SK-N-SH treated with all-trans-retinoic acid at 6 μM for 48 hours (cell line): ENCODE data around the gene NPVF.

Source experiments
- ATAC-seq: fragments of 200-7000 bp; cut with Tn5 transposase; 3 replicates; pipeline ENCODE4 v1.9.1; 2020; ENCODE audit warnings: mild to moderate bottlenecking, moderate library complexity
- ARNTL ChIP-seq: fragments of 450-650 bp; formaldehyde crosslinking; IDR thresholded peaks from 2 replicates; pipeline ENCODE4 v1.5.0; 2020; ENCODE audit warnings: low read depth, mild to moderate bottlenecking, moderate library complexity, borderline replicate concordance
- BACH2 ChIP-seq: fragments of 250-450 bp; sonication (Bioruptor Pico); IDR thresholded peaks from 2 replicates; pipeline ENCODE4 v1.9.0; 2021; ENCODE audit warnings: mild to moderate bottlenecking, borderline replicate concordance
- CREB5 ChIP-seq: fragments of 250-450 bp; sonication (Bioruptor Pico); IDR thresholded peaks from 2 replicates; pipeline ENCODE4 v1.5.1; 2020; ENCODE audit warnings: low read depth, mild to moderate bottlenecking, moderate library complexity
- CSDC2 ChIP-seq: fragments of 250-450 bp; sonication (Bioruptor Pico); IDR thresholded peaks from 2 replicates; pipeline ENCODE4 v1.5.0; 2020; ENCODE audit warnings: mild to moderate bottlenecking, moderate library complexity
- ESRRG ChIP-seq: fragments of 250-450 bp; sonication (Bioruptor Pico); IDR thresholded peaks from 2 replicates; pipeline ENCODE4 v1.6.1; 2021; ENCODE audit warnings: mild to moderate bottlenecking
- GLIS3 ChIP-seq: fragments of 250-450 bp; sonication (Bioruptor Pico); IDR thresholded peaks from 2 replicates; pipeline ENCODE4 v1.5.0; 2020; ENCODE audit warnings: mild to moderate bottlenecking, moderate library complexity
- ISL1 ChIP-seq: fragments of 250-450 bp; sonication (Bioruptor Pico); IDR thresholded peaks from 2 replicates; pipeline ENCODE4 v2.1.2; 2022; ENCODE audit warnings: mild to moderate bottlenecking, moderate library complexity
- POU6F1 ChIP-seq: fragments of 250-450 bp; sonication (Bioruptor Pico); IDR thresholded peaks from 2 replicates; pipeline ENCODE4 v1.8.0; 2021; ENCODE audit warnings: low read depth, mild to moderate bottlenecking, moderate library complexity, borderline replicate concordance
- SNAI2 ChIP-seq: fragments of 250-450 bp; sonication (Bioruptor Pico); IDR thresholded peaks from 2 replicates; pipeline ENCODE4 v1.5.0; 2020; ENCODE audit warnings: mild to moderate bottlenecking, moderate library complexity
- TCF4 ChIP-seq: fragments of 250-450 bp; sonication (Bioruptor Pico); IDR thresholded peaks from 2 replicates; pipeline ENCODE4 v1.8.0; 2021; ENCODE audit warnings: mild to moderate bottlenecking, moderate library complexity, borderline replicate concordance
- TOX ChIP-seq: fragments of 250-450 bp; sonication (Bioruptor Pico); IDR thresholded peaks from 2 replicates; pipeline ENCODE4 v1.8.0; 2021; ENCODE audit warnings: mild to moderate bottlenecking, moderate library complexity, borderline replicate concordance
- ZFP3 ChIP-seq: fragments of 250-450 bp; sonication (Bioruptor Pico); IDR thresholded peaks from 2 replicates; pipeline ENCODE4 v1.5.0; 2020; ENCODE audit warnings: mild to moderate bottlenecking, moderate library complexity
- ZFP30 ChIP-seq: fragments of 450-650 bp; formaldehyde crosslinking; IDR thresholded peaks from 2 replicates; pipeline ENCODE4 v1.5.0; 2022; ENCODE audit warnings: mild to moderate bottlenecking, moderate library complexity
- ZNF565 ChIP-seq: fragments of 450-650 bp; formaldehyde crosslinking; conservative IDR thresholded peaks from 2 replicates; pipeline ENCODE4 v1.5.0; 2020; ENCODE audit warnings: low read depth, mild to moderate bottlenecking, moderate library complexity
- ZNF70 ChIP-seq: fragments of 450-650 bp; formaldehyde crosslinking; IDR thresholded peaks from 2 replicates; pipeline ENCODE4 v1.5.0; 2020; ENCODE audit warnings: mild to moderate bottlenecking, moderate library complexity
- ZNF8 ChIP-seq: fragments of 450-650 bp; formaldehyde crosslinking; IDR thresholded peaks from 2 replicates; pipeline ENCODE4 v1.5.0; 2020; ENCODE audit warnings: mild to moderate bottlenecking, moderate library complexity
- TF ChIP-seq, protein P1 (sequence below): fragments of 250-450 bp; sonication (Bioruptor Pico); IDR thresholded peaks from 2 replicates; pipeline ENCODE4 v1.8.0; 2020; ENCODE audit warnings: mild to moderate bottlenecking, moderate library complexity, borderline replicate concordance
- TF ChIP-seq, protein P2 (sequence below): fragments of 250-450 bp; sonication (Bioruptor Pico); IDR thresholded peaks from 2 replicates; pipeline ENCODE4 v1.5.0; 2020; ENCODE audit warnings: mild to moderate bottlenecking, moderate library complexity
- TF ChIP-seq, protein P3 (sequence below): fragments of 250-450 bp; sonication (Bioruptor Pico); IDR thresholded peaks from 2 replicates; pipeline ENCODE4 v1.5.1; 2021; ENCODE audit warnings: mild to moderate bottlenecking, moderate library complexity

Gene NPVF

GRCh38 chr7:25239888-25240287, 11.6 kb upstream of the NPVF start (continued):
- TF ChIP-seq, protein P1, sequence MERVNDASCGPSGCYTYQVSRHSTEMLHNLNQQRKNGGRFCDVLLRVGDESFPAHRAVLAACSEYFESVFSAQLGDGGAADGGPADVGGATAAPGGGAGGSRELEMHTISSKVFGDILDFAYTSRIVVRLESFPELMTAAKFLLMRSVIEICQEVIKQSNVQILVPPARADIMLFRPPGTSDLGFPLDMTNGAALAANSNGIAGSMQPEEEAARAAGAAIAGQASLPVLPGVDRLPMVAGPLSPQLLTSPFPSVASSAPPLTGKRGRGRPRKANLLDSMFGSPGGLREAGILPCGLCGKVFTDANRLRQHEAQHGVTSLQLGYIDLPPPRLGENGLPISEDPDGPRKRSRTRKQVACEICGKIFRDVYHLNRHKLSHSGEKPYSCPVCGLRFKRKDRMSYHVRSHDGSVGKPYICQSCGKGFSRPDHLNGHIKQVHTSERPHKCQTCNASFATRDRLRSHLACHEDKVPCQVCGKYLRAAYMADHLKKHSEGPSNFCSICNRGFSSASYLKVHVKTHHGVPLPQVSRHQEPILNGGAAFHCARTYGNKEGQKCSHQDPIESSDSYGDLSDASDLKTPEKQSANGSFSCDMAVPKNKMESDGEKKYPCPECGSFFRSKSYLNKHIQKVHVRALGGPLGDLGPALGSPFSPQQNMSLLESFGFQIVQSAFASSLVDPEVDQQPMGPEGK (CRISPR knock-in tag) = no peak
- TF ChIP-seq TCF4 (CRISPR knock-in tag) = no peak
- no peak for TF ChIP-seq ZFP30 (CRISPR knock-in tag)

- no peak for ATAC-seq
Observed at GRCh38 chr7:25238066-25238725, 9.9 kb upstream of the NPVF start.

DNA sequence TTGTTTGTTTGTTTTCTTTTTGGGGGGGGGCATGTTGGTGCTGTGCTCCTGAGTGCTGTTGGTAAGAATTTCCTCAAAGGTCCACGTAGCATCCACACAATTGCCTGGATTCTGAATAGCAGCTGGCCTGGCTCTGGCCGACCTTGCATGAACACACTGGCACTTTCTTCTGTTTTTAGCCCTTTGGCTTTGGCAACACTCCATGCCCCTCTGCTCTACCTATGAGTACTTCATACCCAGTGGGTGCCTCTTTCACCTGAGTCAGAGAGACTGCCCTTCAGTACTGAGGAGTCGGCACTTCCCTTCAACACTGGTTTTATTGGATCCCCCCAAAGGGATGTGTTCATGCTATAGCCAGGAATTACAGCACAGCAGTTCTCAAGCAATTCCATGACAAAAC, 7.2 kb upstream of the NPVF start:
- no peak for ATAC-seq
- TF ChIP-seq, protein P2, sequence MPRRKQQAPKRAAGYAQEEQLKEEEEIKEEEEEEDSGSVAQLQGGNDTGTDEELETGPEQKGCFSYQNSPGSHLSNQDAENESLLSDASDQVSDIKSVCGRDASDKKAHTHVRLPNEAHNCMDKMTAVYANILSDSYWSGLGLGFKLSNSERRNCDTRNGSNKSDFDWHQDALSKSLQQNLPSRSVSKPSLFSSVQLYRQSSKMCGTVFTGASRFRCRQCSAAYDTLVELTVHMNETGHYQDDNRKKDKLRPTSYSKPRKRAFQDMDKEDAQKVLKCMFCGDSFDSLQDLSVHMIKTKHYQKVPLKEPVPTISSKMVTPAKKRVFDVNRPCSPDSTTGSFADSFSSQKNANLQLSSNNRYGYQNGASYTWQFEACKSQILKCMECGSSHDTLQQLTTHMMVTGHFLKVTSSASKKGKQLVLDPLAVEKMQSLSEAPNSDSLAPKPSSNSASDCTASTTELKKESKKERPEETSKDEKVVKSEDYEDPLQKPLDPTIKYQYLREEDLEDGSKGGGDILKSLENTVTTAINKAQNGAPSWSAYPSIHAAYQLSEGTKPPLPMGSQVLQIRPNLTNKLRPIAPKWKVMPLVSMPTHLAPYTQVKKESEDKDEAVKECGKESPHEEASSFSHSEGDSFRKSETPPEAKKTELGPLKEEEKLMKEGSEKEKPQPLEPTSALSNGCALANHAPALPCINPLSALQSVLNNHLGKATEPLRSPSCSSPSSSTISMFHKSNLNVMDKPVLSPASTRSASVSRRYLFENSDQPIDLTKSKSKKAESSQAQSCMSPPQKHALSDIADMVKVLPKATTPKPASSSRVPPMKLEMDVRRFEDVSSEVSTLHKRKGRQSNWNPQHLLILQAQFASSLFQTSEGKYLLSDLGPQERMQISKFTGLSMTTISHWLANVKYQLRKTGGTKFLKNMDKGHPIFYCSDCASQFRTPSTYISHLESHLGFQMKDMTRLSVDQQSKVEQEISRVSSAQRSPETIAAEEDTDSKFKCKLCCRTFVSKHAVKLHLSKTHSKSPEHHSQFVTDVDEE (CRISPR knock-in tag) = no peak
- TF ChIP-seq GLIS3 (CRISPR knock-in tag) = no peak
- no peak for TF ChIP-seq ZFP30 (CRISPR knock-in tag)
- TF ChIP-seq TCF4 (CRISPR knock-in tag) = no peak
- TF ChIP-seq SNAI2 (CRISPR knock-in tag) = no peak
- TF ChIP-seq ZNF8 (CRISPR knock-in tag) = no peak
- TF ChIP-seq, protein P3, sequence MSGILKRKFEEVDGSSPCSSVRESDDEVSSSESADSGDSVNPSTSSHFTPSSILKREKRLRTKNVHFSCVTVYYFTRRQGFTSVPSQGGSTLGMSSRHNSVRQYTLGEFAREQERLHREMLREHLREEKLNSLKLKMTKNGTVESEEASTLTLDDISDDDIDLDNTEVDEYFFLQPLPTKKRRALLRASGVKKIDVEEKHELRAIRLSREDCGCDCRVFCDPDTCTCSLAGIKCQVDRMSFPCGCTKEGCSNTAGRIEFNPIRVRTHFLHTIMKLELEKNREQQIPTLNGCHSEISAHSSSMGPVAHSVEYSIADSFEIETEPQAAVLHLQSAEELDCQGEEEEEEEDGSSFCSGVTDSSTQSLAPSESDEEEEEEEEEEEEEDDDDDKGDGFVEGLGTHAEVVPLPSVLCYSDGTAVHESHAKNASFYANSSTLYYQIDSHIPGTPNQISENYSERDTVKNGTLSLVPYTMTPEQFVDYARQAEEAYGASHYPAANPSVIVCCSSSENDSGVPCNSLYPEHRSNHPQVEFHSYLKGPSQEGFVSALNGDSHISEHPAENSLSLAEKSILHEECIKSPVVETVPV (CRISPR knock-in tag) = no peak
- no peak for TF ChIP-seq ZFP3 (CRISPR knock-in tag)

More at GRCh38 chr7:25238066-25238725, 9.9 kb upstream of the NPVF start:
- TF ChIP-seq ARNTL (CRISPR knock-in tag) = no peak
- no peak for TF ChIP-seq ZFP30 (CRISPR knock-in tag)
- no peak for TF ChIP-seq ZFP3 (CRISPR knock-in tag)
- TF ChIP-seq, protein P3 (CRISPR knock-in tag) = no peak
- TF ChIP-seq POU6F1 = no peak
- no peak for TF ChIP-seq GLIS3 (CRISPR knock-in tag)
- no peak for TF ChIP-seq ISL1
- TF ChIP-seq TOX (CRISPR knock-in tag) = no peak
- TF ChIP-seq CREB5 (CRISPR knock-in tag) = no peak
- no peak for TF ChIP-seq BACH2 (CRISPR knock-in tag)
- no peak for TF ChIP-seq ESRRG (CRISPR knock-in tag)
- no peak for TF ChIP-seq CSDC2
- no peak for TF ChIP-seq ZNF565 (CRISPR knock-in tag)
- no peak for TF ChIP-seq ZNF70 (CRISPR knock-in tag)
- TF ChIP-seq TCF4 (CRISPR knock-in tag) = no peak
- TF ChIP-seq SNAI2 (CRISPR knock-in tag) = no peak
- TF ChIP-seq ZNF8 (CRISPR knock-in tag) = no peak
- TF ChIP-seq, all 23 proteins: peak for 0
